GM12878 (cell line): ENCODE measurements around the gene SLC35F3. TPM values are rescaled to one million over a fixed set of nuclear protein-coding genes. Genes with fewer than 3 reads are reported as not detected.
"Not testable (repeated sequence)": the region's sequence is repeated elsewhere in the genome, so short reads cannot be mapped to it uniquely, and the experiment has no call there.

Source experiments
- ATAC-seq: fragments of 200-7000 bp; cut with Tn5 transposase; 3 replicates; pipeline ENCODE4 v1.9.1; 2020; ENCODE audit warnings: mild to moderate bottlenecking, moderate library complexity
- BruUV-seq: library from RNA; stranded (reverse); fragments of 400-500 nt; replicated peaks from 2 replicates; lab custom pipeline; 2021; lab: Mats Ljungman, UMichigan
- CTCF ChIA-PET: fragments of 300-600 bp; sonication (Branson Sonifier 250); formaldehyde crosslinking; extraction: SDS; loops from one replicate; lab custom pipeline; 2021; ENCODE audit warnings: inconsistent platforms; lab: Yijun Ruan, JAX
- POLR2A ChIA-PET: fragments of 350-600 bp; formaldehyde crosslinking; extraction: SDS; loops from one replicate; lab custom pipeline; 2021; ENCODE audit warnings: inconsistent platforms; lab: Charles Lee
- RAD21 ChIA-PET: fragments of 300-600 bp; sonication (Branson Sonifier 250); formaldehyde crosslinking; loops from one replicate; lab custom pipeline; 2023; ENCODE audit warnings: antibody characterized with exemption; ENCODE audit not compliant: unreplicated experiment; lab: Charles Lee
- SMC1A ChIA-PET: fragments of 300-600 bp; sonication (Branson Sonifier 250); formaldehyde crosslinking; loops from one replicate; lab custom pipeline; 2023; ENCODE audit not compliant: unreplicated experiment, uncharacterized antibody; lab: Charles Lee
- DNase-seq: peaks from one replicate; pipeline ENCODE4 v3.0.0-alpha.2; 2011; ENCODE audit warnings: low read depth, low spot score
- FAIRE-seq: peaks from 3 replicates; lab custom pipeline; 2011; peaks lifted over from hg19 to GRCh38; lab: Jason Lieb, UNC
- H2AFZ ChIP-seq: 2 replicates; pipeline ENCODE4 v1.6.0; 2011; ENCODE audit warnings: low read depth, low read length, control low read depth; ENCODE audit not compliant: control insufficient read depth
- H3K27ac ChIP-seq: 2 replicates; pipeline ENCODE4 v1.5.1; 2011; ENCODE audit warnings: control low read depth; ENCODE audit not compliant: control insufficient read depth, insufficient read depth
- H3K27me3 ChIP-seq, 2 experiments: replicated peaks in 1 of 2; 2 replicates each; pipeline versions ENCODE4 v1.6.0 to v1.6.1; 2011; ENCODE audit warnings: low read length in 1 of 2; ENCODE audit not compliant: control insufficient read depth in 2 of 2, insufficient read depth in 2 of 2
- H3K36me3 ChIP-seq, 2 experiments: 2 replicates each; pipeline ENCODE4 v1.5.1; 2011; ENCODE audit warnings: low read length in 1 of 2; ENCODE audit not compliant: control insufficient read depth in 2 of 2, insufficient read depth in 2 of 2
- H3K4me1 ChIP-seq: 2 replicates; pipeline ENCODE4 v1.6.1; 2011; ENCODE audit warnings: mild to moderate bottlenecking, low read length, moderate library complexity, mixed read lengths; ENCODE audit not compliant: control insufficient read depth, insufficient read depth
- H3K4me2 ChIP-seq: 2 replicates; pipeline ENCODE4 v1.6.0; 2011; ENCODE audit warnings: control low read depth; ENCODE audit not compliant: control insufficient read depth, insufficient read depth
- H3K4me3 ChIP-seq: fragments of 200-600 bp; sonication (generic); 2 replicates; pipeline ENCODE4 v1.5.1; 2016
- H3K79me2 ChIP-seq: 2 replicates; pipeline ENCODE4 v1.6.0; 2011; ENCODE audit warnings: low read length; ENCODE audit not compliant: control insufficient read depth, insufficient read depth
- H3K9ac ChIP-seq: 2 replicates; pipeline ENCODE4 v1.8.0; 2011; ENCODE audit warnings: low read length, control low read depth, mixed read lengths; ENCODE audit not compliant: control insufficient read depth, insufficient read depth
- H3K9me3 ChIP-seq: replicated peaks from 3 replicates; pipeline ENCODE4 v1.5.1; 2011; ENCODE audit warnings: mild to moderate bottlenecking, low read length; ENCODE audit not compliant: control insufficient read depth, insufficient read depth
- H4K20me1 ChIP-seq: 2 replicates; pipeline ENCODE4 v1.6.0; 2011; ENCODE audit not compliant: control insufficient read depth, insufficient read depth
- IKZF2 ChIP-seq, 2 experiments: fragments of 450-650 bp; IDR thresholded peaks; 2 replicates each; pipeline ENCODE4 v1.6.1; 2017; ENCODE audit warnings: mild to moderate bottlenecking in 2 of 2, moderate library complexity in 2 of 2
- MTA2 ChIP-seq: fragments of 450-650 bp; IDR thresholded peaks from 2 replicates; pipeline ENCODE4 v1.6.1; 2016; ENCODE audit warnings: low read depth, mild to moderate bottlenecking, moderate library complexity
- PKNOX1 ChIP-seq: fragments of 450-650 bp; IDR thresholded peaks from 2 replicates; pipeline ENCODE4 v1.6.1; 2016; ENCODE audit warnings: mild to moderate bottlenecking
- RUNX3 ChIP-seq: IDR thresholded peaks from 2 replicates; pipeline ENCODE4 v1.6.1; 2012; ENCODE audit warnings: low read length, inconsistent platforms
- SPI1 ChIP-seq: IDR thresholded peaks from 2 replicates; pipeline ENCODE4 v1.6.1; 2011; ENCODE audit warnings: low read depth, mild to moderate bottlenecking, low read length, moderate library complexity, borderline replicate concordance; ENCODE audit not compliant: insufficient read depth
- WGBS: methylation state at CpG from one replicate; pipeline ENCODE4 v1.1.6; 2016; ENCODE audit warnings: low lambda C conversion rate; ENCODE audit not compliant: insufficient replicate concordance, insufficient coverage; ENCODE audit errors: missing lambda C conversion rate; 5-methylcytosine and 5-hydroxymethylcytosine counted together
- in situ Hi-C: fragments of 300-500 bp; cut with MboI; formaldehyde crosslinking; loops from 9 replicates; pipeline ENCODE4 v1.14.3; 2018; ENCODE audit warnings: mixed read lengths
- intact Hi-C: fragments of 100-400 bp; cut with micrococcal nuclease; formaldehyde crosslinking; loops from one replicate; pipeline ENCODE4 v1.14.2; 2022; ENCODE audit not compliant: unreplicated experiment
- polyA plus RNA-seq, 11 experiments: library from polyadenylated mRNA; depleted of rRNA in 4 of 11; unstranded in 6 of 11; stranded (reverse) in 5 of 11; fragments of >200 nt; fragmentation: Nextera tagmentation in 4 of 11; fragmentation: Illumina TruSeq in 1 of 11; extraction: Ambion mirVana in 4 of 11; extraction: Trizol in 1 of 11; gene quantifications; 1 replicate in 1 of 11; 2 replicates in 10 of 11; pipeline versions ENCODE4 v1.2.1 to v1.2.3, GENCODE V29; 2011 to 2016; ENCODE audit warnings: inconsistent platforms in 2 of 11, missing spikeins in 2 of 11, low read depth in 1 of 11
- total RNA-seq, 4 experiments: library from RNA; depleted of rRNA in 3 of 4; stranded (reverse); fragments of >200 nt in 3 of 4; fragmentation: Illumina TruSeq in 1 of 4; extraction: Trizol in 1 of 4; gene quantifications; 2 replicates each; pipeline versions ENCODE4 v1.2.1 to v1.2.3, GENCODE V29; 2013 to 2021

Gene SLC35F3
- total and polyA plus RNA-seq, 10 of the 15 experiments (the other 5 are each of a cell fraction or from before 2014, with no cell fraction given) = 1.0 to 8.6 (median 5.7) TPM

DNA sequence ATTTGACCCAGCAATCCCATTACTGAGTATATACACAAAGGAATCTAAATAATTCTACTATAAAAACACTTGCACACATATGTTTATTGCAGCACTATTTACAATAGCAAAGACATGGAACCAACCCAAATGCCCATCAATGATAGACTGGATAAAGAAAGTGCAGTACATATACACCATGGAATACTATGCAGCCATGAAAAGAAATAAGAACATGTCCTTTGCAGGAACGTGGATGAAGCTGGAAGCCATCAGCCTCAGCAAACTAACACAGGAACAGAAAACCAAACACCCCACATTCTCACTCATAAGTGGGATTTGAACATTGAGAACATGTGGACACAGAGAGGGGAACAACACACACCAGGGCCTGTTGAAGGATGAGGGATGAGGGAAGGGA is 397.2 kb downstream of the SLC35F3 start:
- H3K27ac ChIP-seq, H2AFZ ChIP-seq, H3K4me2 ChIP-seq, BruUV-seq, H3K4me1 ChIP-seq, H3K27me3 ChIP-seq, H3K9ac ChIP-seq, ATAC-seq, H3K36me3 ChIP-seq, DNase-seq, H3K9me3 ChIP-seq, H3K79me2 ChIP-seq, POLR2A ChIA-PET, RAD21 ChIA-PET, H3K4me3 ChIP-seq, intact Hi-C loops, FAIRE-seq, H4K20me1 ChIP-seq: not testable (repeated sequence)
- in situ Hi-C loops = loop anchor here (25.0 kb wide), 1 partner anchor 89 kb away; no protein-coding TSS in a partner anchor
- 6% methylated on average over 1 of the region's 1 CpG for WGBS
- CTCF ChIA-PET = interaction anchor here (0.7 to 13.3 kb wide), 5 partner anchors 8 to 88 kb away, joined by 3 to 312 read pairs (median 8); no protein-coding TSS in a partner anchor
- SMC1A ChIA-PET = interaction anchor here (1.2 kb wide), 1 partner anchor 10 kb away, joined by 4 read pairs; no protein-coding TSS in a partner anchor

DNA sequence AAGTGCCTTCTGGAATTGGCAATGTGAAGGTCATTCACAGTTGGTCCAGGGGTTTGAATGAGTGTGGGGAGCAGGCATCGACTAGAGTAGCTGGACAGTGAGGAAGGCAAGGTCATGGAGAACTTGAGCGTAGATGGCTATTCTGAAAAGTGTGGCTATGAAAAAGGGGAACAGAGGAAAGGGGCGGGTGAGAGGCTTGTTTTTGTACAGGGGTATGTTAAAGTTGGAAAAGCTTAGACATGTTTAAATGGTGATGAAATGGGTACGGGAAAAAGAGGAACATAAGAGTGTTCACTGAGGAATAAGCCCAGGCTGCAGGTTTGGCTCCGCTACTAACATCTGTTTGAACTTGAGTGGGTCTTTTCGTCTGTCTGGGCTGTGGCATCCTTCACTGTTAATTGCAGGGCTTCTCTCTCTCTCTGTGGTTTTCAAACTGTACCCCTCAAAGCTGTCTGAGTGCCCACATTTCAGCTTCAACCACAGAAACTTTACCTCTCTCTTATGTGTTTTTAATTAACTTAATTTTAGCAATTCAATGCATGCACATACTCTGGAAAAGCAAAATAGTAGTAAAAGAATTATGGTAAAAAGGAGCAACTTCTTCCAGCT is 398.0 kb downstream of the SLC35F3 start:
- POLR2A ChIA-PET = no interaction called here
- 4% methylated on average over 6 of the region's 6 CpGs for WGBS
- no peaks in the 10 kb centered on the region for H4K20me1 ChIP-seq
- DNase-seq = no peak
- SMC1A ChIA-PET = interaction anchor here (0.9 to 1.2 kb wide), 3 partner anchors 10 kb away, joined by 3 to 4 read pairs (median 4); no protein-coding TSS in a partner anchor
- in situ Hi-C loops (loop anchor here (25.0 kb wide), 1 partner anchor 90 kb away; no protein-coding TSS in a partner anchor), intact Hi-C loops (no loop called here)
- FAIRE-seq = no peak
- H3K4me1 ChIP-seq = no peaks in the 10 kb centered on the region
- H3K36me3 ChIP-seq = no peaks in the 10 kb centered on the region
- no peak overlapping the region for H3K4me3 ChIP-seq
- H3K4me2 ChIP-seq = no peak overlapping the region
- peak; percentile 88 for ATAC-seq
- no peaks in the 10 kb centered on the region for H3K27me3 ChIP-seq
- no peak overlapping the region for H3K27ac ChIP-seq
- H3K9ac ChIP-seq = no peak overlapping the region
- RAD21 ChIA-PET = interaction anchor here (1.4 kb wide), 1 partner anchor 86 kb away, joined by 3 read pairs; no protein-coding TSS in a partner anchor
- TF ChIP-seq RUNX3 = peak; percentile 47
- TF ChIP-seq IKZF2 (IDR thresholded peaks at IDR 0.05) = 0 out of 4 replicates have a peak, but pooled peaks of 1 of the 2 experiments have one; percentile 20
- TF ChIP-seq SPI1 = peak; percentile 79
- TF ChIP-seq MTA2 = peak; percentile 63
- no peak for TF ChIP-seq PKNOX1
- no peak overlapping the region for H2AFZ ChIP-seq
- no TSS peak for BruUV-seq
- no peaks in the 10 kb centered on the region for H3K79me2 ChIP-seq
- H3K9me3 ChIP-seq = no peaks in the 10 kb centered on the region
- CTCF ChIA-PET = interaction anchor here (0.6 to 13.3 kb wide), 5 partner anchors 9 to 860 kb away, joined by 3 to 312 read pairs (median 3); no protein-coding TSS in a partner anchor
